ENCODE data around the gene CRABP1.

DNA sequence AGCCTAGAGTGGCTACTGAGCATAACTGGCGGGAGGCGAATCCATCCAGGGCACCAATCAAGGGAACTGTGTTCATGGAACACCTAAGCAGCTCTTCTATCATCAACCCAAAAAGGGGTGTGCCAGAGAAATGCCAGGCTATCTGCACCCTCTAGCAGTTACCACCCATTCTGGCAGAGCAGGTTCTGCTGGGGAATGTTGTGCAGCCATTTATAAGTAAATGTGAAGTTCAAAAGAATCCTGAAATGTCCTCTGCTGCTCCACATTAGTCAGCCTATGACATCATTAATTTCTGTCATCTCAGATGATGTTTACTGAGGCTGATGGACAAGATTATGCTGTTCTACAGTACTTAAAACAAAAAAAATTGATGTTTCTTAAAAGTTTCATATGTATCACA lies 48.5 kb upstream of the CRABP1 start:
- TF ChIP-seq CTCF (IDR thresholded peaks at IDR 0.05) = no peak
- no peak for TF ChIP-seq POLR2A (IDR thresholded peaks at IDR 0.05)

All from thyroid gland (tissue), 4 donors.